Measurements from ENCODE around the gene DGKI. TPM values are rescaled to one million over a fixed set of nuclear protein-coding genes. Genes with fewer than 3 reads are reported as not detected.

DGKI gene
- total RNA-seq, 1 experiment from 2014 or later: 0.79 TPM

DNA sequence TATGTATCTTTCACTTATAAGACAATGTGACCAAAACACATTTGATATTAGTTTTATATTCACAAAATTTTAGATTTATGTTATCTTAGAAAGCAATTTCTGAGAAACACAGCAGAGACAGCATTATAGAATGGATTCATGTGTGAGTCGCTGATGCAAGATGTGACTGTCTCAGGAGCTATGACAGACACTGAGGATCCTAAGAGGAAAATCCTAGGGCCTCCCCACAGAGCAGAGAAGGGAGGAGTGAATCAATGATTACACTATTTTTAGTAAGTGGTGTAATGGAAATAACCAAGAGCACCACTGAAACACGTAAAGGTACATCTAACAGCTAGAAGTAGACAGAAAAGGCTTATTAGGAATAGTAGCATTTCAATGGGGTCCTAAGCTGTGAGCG, 299.3 kb downstream of the DGKI start:
- no peak overlapping the region for H3K27ac Mint-ChIP-seq
- POLR2A ChIA-PET: no interaction called here
- peaks cover 5% of the 10 kb centered on the region; the same call in 1 of the 2 replicates for H3K4me1 Mint-ChIP-seq
- DNase-seq (ENCODE audit: low spot score) (no peak), ATAC-seq (no peak)
- no peak overlapping the region for H3K4me3 Mint-ChIP-seq
- H3K36me3 Mint-ChIP-seq: no peaks in the 10 kb centered on the region
- no peak for TF ChIP-seq GABPB1 (CRISPR knock-in tag; IDR thresholded peaks at IDR 0.05)
- no peak for TF ChIP-seq ELF4 (CRISPR knock-in tag; IDR thresholded peaks at IDR 0.05; ENCODE audit: low read depth)
- TF ChIP-seq FOXK1 (CRISPR knock-in tag; IDR thresholded peaks at IDR 0.05): no peak
- TF ChIP-seq, protein P1, sequence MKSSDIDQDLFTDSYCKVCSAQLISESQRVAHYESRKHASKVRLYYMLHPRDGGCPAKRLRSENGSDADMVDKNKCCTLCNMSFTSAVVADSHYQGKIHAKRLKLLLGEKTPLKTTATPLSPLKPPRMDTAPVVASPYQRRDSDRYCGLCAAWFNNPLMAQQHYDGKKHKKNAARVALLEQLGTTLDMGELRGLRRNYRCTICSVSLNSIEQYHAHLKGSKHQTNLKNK (CRISPR knock-in tag; IDR thresholded peaks at IDR 0.05): no peak
- no peak for TF ChIP-seq CREM (CRISPR knock-in tag; IDR thresholded peaks at IDR 0.05)
- TF ChIP-seq GTF2I (CRISPR knock-in tag; conservative IDR thresholded peaks at IDR 0.05): no peak
- TF ChIP-seq SMAD4 (CRISPR knock-in tag; IDR thresholded peaks at IDR 0.05): no peak
- TF ChIP-seq FOXP1 (CRISPR knock-in tag; IDR thresholded peaks at IDR 0.05; ENCODE audit: borderline replicate concordance): no peak
- no peak for TF ChIP-seq ZNF671 (CRISPR knock-in tag; IDR thresholded peaks at IDR 0.05)
- TF ChIP-seq ZNF416 (CRISPR knock-in tag; IDR thresholded peaks at IDR 0.05): no peak
- TF ChIP-seq, protein P2, sequence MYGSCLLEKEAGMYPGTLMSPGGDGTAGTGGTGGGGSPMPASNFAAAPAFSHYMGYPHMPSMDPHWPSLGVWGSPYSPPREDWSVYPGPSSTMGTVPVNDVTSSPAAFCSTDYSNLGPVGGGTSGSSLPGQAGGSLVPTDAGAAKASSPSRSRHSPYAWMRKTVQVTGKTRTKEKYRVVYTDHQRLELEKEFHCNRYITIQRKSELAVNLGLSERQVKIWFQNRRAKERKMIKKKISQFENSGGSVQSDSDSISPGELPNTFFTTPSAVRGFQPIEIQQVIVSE (CRISPR knock-in tag; IDR thresholded peaks at IDR 0.05; ENCODE audit: borderline replicate concordance): no peak
- TF ChIP-seq, protein P3, sequence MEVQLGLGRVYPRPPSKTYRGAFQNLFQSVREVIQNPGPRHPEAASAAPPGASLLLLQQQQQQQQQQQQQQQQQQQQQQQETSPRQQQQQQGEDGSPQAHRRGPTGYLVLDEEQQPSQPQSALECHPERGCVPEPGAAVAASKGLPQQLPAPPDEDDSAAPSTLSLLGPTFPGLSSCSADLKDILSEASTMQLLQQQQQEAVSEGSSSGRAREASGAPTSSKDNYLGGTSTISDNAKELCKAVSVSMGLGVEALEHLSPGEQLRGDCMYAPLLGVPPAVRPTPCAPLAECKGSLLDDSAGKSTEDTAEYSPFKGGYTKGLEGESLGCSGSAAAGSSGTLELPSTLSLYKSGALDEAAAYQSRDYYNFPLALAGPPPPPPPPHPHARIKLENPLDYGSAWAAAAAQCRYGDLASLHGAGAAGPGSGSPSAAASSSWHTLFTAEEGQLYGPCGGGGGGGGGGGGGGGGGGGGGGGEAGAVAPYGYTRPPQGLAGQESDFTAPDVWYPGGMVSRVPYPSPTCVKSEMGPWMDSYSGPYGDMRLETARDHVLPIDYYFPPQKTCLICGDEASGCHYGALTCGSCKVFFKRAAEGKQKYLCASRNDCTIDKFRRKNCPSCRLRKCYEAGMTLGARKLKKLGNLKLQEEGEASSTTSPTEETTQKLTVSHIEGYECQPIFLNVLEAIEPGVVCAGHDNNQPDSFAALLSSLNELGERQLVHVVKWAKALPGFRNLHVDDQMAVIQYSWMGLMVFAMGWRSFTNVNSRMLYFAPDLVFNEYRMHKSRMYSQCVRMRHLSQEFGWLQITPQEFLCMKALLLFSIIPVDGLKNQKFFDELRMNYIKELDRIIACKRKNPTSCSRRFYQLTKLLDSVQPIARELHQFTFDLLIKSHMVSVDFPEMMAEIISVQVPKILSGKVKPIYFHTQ (CRISPR knock-in tag; IDR thresholded peaks at IDR 0.05): no peak
- TF ChIP-seq CREB1 (CRISPR knock-in tag; IDR thresholded peaks at IDR 0.05): no peak
- TF ChIP-seq, protein P4, sequence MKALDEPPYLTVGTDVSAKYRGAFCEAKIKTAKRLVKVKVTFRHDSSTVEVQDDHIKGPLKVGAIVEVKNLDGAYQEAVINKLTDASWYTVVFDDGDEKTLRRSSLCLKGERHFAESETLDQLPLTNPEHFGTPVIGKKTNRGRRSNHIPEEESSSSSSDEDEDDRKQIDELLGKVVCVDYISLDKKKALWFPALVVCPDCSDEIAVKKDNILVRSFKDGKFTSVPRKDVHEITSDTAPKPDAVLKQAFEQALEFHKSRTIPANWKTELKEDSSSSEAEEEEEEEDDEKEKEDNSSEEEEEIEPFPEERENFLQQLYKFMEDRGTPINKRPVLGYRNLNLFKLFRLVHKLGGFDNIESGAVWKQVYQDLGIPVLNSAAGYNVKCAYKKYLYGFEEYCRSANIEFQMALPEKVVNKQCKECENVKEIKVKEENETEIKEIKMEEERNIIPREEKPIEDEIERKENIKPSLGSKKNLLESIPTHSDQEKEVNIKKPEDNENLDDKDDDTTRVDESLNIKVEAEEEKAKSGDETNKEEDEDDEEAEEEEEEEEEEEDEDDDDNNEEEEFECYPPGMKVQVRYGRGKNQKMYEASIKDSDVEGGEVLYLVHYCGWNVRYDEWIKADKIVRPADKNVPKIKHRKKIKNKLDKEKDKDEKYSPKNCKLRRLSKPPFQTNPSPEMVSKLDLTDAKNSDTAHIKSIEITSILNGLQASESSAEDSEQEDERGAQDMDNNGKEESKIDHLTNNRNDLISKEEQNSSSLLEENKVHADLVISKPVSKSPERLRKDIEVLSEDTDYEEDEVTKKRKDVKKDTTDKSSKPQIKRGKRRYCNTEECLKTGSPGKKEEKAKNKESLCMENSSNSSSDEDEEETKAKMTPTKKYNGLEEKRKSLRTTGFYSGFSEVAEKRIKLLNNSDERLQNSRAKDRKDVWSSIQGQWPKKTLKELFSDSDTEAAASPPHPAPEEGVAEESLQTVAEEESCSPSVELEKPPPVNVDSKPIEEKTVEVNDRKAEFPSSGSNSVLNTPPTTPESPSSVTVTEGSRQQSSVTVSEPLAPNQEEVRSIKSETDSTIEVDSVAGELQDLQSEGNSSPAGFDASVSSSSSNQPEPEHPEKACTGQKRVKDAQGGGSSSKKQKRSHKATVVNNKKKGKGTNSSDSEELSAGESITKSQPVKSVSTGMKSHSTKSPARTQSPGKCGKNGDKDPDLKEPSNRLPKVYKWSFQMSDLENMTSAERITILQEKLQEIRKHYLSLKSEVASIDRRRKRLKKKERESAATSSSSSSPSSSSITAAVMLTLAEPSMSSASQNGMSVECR (CRISPR knock-in tag; IDR thresholded peaks at IDR 0.05; ENCODE audit: borderline replicate concordance): no peak
- TF ChIP-seq, protein P5, sequence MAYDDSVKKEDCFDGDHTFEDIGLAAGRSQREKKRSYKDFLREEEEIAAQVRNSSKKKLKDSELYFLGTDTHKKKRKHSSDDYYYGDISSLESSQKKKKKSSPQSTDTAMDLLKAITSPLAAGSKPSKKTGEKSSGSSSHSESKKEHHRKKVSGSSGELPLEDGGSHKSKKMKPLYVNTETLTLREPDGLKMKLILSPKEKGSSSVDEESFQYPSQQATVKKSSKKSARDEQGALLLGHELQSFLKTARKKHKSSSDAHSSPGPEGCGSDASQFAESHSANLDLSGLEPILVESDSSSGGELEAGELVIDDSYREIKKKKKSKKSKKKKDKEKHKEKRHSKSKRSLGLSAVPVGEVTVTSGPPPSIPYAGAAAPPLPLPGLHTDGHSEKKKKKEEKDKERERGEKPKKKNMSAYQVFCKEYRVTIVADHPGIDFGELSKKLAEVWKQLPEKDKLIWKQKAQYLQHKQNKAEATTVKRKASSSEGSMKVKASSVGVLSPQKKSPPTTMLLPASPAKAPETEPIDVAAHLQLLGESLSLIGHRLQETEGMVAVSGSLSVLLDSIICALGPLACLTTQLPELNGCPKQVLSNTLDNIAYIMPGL (CRISPR knock-in tag; IDR thresholded peaks at IDR 0.05): no peak
- H3K9me3 Mint-ChIP-seq: no peaks in the 10 kb centered on the region
- CTCF ChIA-PET: no interaction called here
- no peaks in the 10 kb centered on the region for H3K27me3 Mint-ChIP-seq (ENCODE audit: low read depth)

DNA sequence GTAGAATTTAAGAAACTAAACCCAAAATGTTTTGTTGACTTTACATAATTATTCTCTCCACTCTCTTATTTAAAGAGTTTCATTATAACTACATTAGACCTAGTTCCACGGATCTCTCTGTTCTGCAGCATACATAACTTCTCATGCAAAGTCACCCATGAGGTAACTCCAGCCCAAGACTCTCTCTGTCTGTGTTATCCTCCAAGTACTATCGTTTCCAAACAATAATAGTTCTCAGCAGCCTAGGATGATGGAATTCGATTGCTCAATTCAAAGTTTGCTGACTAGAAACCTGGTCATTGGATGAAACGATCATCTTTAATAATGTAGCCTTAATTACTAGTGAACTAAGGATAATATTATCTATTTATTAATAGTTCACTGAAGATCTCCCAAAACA, 300.1 kb downstream of the DGKI start:
- DNase-seq (ENCODE audit: low spot score): no peak
- no peak for ATAC-seq
- Mint-ChIP-seq H3K9me3 (no peaks in the 10 kb centered on the region), H3K4me1 (peaks cover 5% of the 10 kb centered on the region; the same call in 1 of the 2 replicates), H3K36me3 (no peaks in the 10 kb centered on the region), H3K27ac (no peak overlapping the region), H3K4me3 (no peak overlapping the region), H3K27me3 (ENCODE audit: low read depth) (no peaks in the 10 kb centered on the region)
- POLR2A ChIA-PET: no interaction called here
- CTCF ChIA-PET: no interaction called here
- no peak for TF ChIP-seq NFATC4 (CRISPR knock-in tag; IDR thresholded peaks at IDR 0.05)
- TF ChIP-seq TEAD1 (CRISPR knock-in tag; IDR thresholded peaks at IDR 0.05): no peak
- no peak for TF ChIP-seq ZNF263 (CRISPR knock-in tag; IDR thresholded peaks at IDR 0.05; ENCODE audit: low read depth)
- no peak for TF ChIP-seq ZNF671 (CRISPR knock-in tag; IDR thresholded peaks at IDR 0.05)
- TF ChIP-seq, protein P6, sequence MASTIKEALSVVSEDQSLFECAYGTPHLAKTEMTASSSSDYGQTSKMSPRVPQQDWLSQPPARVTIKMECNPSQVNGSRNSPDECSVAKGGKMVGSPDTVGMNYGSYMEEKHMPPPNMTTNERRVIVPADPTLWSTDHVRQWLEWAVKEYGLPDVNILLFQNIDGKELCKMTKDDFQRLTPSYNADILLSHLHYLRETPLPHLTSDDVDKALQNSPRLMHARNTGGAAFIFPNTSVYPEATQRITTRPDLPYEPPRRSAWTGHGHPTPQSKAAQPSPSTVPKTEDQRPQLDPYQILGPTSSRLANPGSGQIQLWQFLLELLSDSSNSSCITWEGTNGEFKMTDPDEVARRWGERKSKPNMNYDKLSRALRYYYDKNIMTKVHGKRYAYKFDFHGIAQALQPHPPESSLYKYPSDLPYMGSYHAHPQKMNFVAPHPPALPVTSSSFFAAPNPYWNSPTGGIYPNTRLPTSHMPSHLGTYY (CRISPR knock-in tag; IDR thresholded peaks at IDR 0.05): no peak
- TF ChIP-seq, protein P7, sequence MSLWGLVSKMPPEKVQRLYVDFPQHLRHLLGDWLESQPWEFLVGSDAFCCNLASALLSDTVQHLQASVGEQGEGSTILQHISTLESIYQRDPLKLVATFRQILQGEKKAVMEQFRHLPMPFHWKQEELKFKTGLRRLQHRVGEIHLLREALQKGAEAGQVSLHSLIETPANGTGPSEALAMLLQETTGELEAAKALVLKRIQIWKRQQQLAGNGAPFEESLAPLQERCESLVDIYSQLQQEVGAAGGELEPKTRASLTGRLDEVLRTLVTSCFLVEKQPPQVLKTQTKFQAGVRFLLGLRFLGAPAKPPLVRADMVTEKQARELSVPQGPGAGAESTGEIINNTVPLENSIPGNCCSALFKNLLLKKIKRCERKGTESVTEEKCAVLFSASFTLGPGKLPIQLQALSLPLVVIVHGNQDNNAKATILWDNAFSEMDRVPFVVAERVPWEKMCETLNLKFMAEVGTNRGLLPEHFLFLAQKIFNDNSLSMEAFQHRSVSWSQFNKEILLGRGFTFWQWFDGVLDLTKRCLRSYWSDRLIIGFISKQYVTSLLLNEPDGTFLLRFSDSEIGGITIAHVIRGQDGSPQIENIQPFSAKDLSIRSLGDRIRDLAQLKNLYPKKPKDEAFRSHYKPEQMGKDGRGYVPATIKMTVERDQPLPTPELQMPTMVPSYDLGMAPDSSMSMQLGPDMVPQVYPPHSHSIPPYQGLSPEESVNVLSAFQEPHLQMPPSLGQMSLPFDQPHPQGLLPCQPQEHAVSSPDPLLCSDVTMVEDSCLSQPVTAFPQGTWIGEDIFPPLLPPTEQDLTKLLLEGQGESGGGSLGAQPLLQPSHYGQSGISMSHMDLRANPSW (CRISPR knock-in tag; conservative IDR thresholded peaks at IDR 0.05; ENCODE audit: low read depth): no peak
- TF ChIP-seq ZNF396 (CRISPR knock-in tag; IDR thresholded peaks at IDR 0.05; ENCODE audit: borderline replicate concordance): no peak
- no peak for TF ChIP-seq FOXP1 (CRISPR knock-in tag; IDR thresholded peaks at IDR 0.05; ENCODE audit: borderline replicate concordance)
